Breast epithelium (tissue), 3 donors: ENCODE results near the gene REEP6.

ENCODE experiments used
- CTCF ChIP-seq, 3 donors: fragments of 450-650 bp; IDR thresholded peaks; one replicate each; pipeline ENCODE4 v1.5.1; 2016 to 2017; ENCODE audit warnings: antibody characterized with exemption in 3 of 3, mild to moderate bottlenecking in 3 of 3, moderate library complexity in 3 of 3
- POLR2A ChIP-seq: fragments of 450-650 bp; IDR thresholded peaks from one replicate; pipeline ENCODE4 v1.6.1; 2016; ENCODE audit warnings: antibody characterized with exemption, mild to moderate bottlenecking, moderate library complexity

DNA sequence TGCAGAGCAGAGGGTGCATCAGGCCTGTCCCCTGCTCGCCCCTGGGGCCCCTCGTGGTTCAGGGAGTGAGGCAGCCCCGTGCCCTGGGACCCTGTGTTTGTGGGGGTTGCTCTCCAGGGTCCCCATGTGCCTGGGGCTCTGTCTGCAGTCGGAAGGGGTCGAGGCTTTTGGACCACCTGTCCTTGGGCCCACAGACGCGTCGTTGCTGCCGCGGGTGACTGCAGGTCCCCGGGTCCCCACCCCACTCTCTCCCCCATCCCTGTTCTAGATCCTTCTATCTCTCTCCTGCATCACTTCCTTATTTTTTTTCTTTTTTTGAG, 2.7 kb upstream of the REEP6 start:
- TF ChIP-seq CTCF (IDR thresholded peaks at IDR 0.05) (no peak), POLR2A (no peak)
